Caco-2 (cell line): ENCODE results near the gene TMA7. TPM values are rescaled to one million over a fixed set of nuclear protein-coding genes. Genes with fewer than 3 reads are reported as not detected.

Experiments used
- BruUV-seq: library from RNA; stranded (reverse); fragments of 400-500 nt; replicated peaks from 2 replicates; lab custom pipeline; 2021; lab: Mats Ljungman, UMichigan
- CTCF ChIA-PET: fragments of 300-600 bp; sonication (Branson Sonifier 250); formaldehyde crosslinking; loops from one replicate; lab custom pipeline; 2022; ENCODE audit warnings: antibody characterized with exemption; lab: Charles Lee
- POLR2A ChIA-PET: fragments of 300-600 bp; sonication (Branson Sonifier 250); formaldehyde crosslinking; loops from one replicate; lab custom pipeline; 2022; ENCODE audit warnings: antibody characterized with exemption; lab: Charles Lee
- DNase-seq, 2 experiments: peaks; one replicate each; pipeline versions ENCODE4 v3.0.0 to v3.0.0-alpha.2; 2020 to 2022
- H3K27me3 ChIP-seq: replicated peaks from 2 replicates; pipeline ENCODE4 v1.6.0; 2011; ENCODE audit warnings: low read length; ENCODE audit not compliant: control insufficient read depth, insufficient read depth
- H3K36me3 ChIP-seq: 2 replicates; pipeline ENCODE4 v1.5.1; 2011; ENCODE audit warnings: low read length; ENCODE audit not compliant: control insufficient read depth, insufficient read depth
- H3K4me1 ChIP-seq: fragments of 250-450 bp; sonication (Bioruptor Pico); 2 replicates; pipeline ENCODE4 v1.5.1; 2020; ENCODE audit warnings: mild to moderate bottlenecking
- H3K4me3 ChIP-seq: 2 replicates; pipeline ENCODE4 v1.5.1; 2011; ENCODE audit warnings: low read depth, mild to moderate bottlenecking, control low read depth, low read length
- H3K9me3 ChIP-seq: fragments of 250-450 bp; sonication (Bioruptor Pico); 2 replicates; pipeline ENCODE4 v1.5.1; 2020; ENCODE audit warnings: mild to moderate bottlenecking, moderate library complexity
- H3K27ac Mint-ChIP-seq: one replicate; pipeline ENCODE4 v1.8.0; 2022; ENCODE audit warnings: mixed read lengths; ENCODE audit not compliant: unreplicated experiment
- H3K27me3 Mint-ChIP-seq: one replicate; pipeline ENCODE4 v1.8.0; 2022; ENCODE audit warnings: mixed read lengths; ENCODE audit not compliant: insufficient read depth, unreplicated experiment
- H3K36me3 Mint-ChIP-seq: one replicate; pipeline ENCODE4 v1.8.0; 2022; ENCODE audit warnings: mild to moderate bottlenecking, mixed read lengths; ENCODE audit not compliant: insufficient read depth, unreplicated experiment
- H3K4me1 Mint-ChIP-seq: one replicate; pipeline ENCODE4 v1.8.0; 2022; ENCODE audit warnings: low read depth, mixed read lengths; ENCODE audit not compliant: unreplicated experiment
- H3K4me3 Mint-ChIP-seq: one replicate; pipeline ENCODE4 v1.8.0; 2022; ENCODE audit warnings: mild to moderate bottlenecking, moderate library complexity, mixed read lengths; ENCODE audit not compliant: unreplicated experiment
- H3K9me3 Mint-ChIP-seq: one replicate; pipeline ENCODE4 v1.8.0; 2022; ENCODE audit warnings: mixed read lengths; ENCODE audit not compliant: unreplicated experiment
- intact Hi-C: fragments of 100-400 bp; cut with micrococcal nuclease; formaldehyde crosslinking; loops from one replicate; pipeline ENCODE4 v1.10.0; 2022; ENCODE audit not compliant: unreplicated experiment
- total RNA-seq: library from RNA; stranded (reverse); gene quantifications from 2 replicates; pipeline ENCODE4 v1.2.3, GENCODE V29; 2022
- TF ChIP-seq, protein P1 (sequence below), 2 experiments: fragments of 200-600 bp in 1 of 2; IDR thresholded peaks; 1 replicate in 1 of 2; 2 replicates in 1 of 2; pipeline versions ENCODE4 v1.5.1 to v1.8.0; 2011 to 2022; ENCODE audit warnings: antibody characterized with exemption in 1 of 2, control low read depth in 1 of 2, inconsistent platforms in 1 of 2, low read depth in 1 of 2, low read length in 1 of 2, mild to moderate bottlenecking in 1 of 2, moderate library complexity in 1 of 2; ENCODE audit not compliant: insufficient read depth in 1 of 2, severe bottlenecking in 1 of 2, unreplicated experiment in 1 of 2

Gene TMA7
- total RNA-seq, 1 experiment from 2014 or later: 205 TPM

- Mint-ChIP-seq H3K4me1 (peaks cover 11% of the 10 kb centered on the region), H3K4me3 (no peak overlapping the region), H3K36me3 (peaks cover 65% of the 10 kb centered on the region), H3K27ac (peak overlapping the region; percentile 35), H3K27me3 (no peaks in the 10 kb centered on the region), H3K9me3 (no peaks in the 10 kb centered on the region)
- Histone ChIP-seq H3K4me3 (no peak overlapping the region), H3K9me3 (no peaks in the 10 kb centered on the region), H3K36me3 (peaks cover 2% of the 10 kb centered on the region), H3K4me1 (no peaks in the 10 kb centered on the region), H3K27me3 (no peaks in the 10 kb centered on the region)
- peak in 1 of 2 experiments; percentile 23 for DNase-seq
- POLR2A ChIA-PET: no interaction called here
- CTCF ChIA-PET: interaction anchor here (0.8 to 12.8 kb wide), 2 partner anchors 17 to 33 kb away, joined by 3 to 405 read pairs; no protein-coding TSS in a partner anchor
- no TSS peak for BruUV-seq
- intact Hi-C loops: no loop called here
- TF ChIP-seq, protein P1, sequence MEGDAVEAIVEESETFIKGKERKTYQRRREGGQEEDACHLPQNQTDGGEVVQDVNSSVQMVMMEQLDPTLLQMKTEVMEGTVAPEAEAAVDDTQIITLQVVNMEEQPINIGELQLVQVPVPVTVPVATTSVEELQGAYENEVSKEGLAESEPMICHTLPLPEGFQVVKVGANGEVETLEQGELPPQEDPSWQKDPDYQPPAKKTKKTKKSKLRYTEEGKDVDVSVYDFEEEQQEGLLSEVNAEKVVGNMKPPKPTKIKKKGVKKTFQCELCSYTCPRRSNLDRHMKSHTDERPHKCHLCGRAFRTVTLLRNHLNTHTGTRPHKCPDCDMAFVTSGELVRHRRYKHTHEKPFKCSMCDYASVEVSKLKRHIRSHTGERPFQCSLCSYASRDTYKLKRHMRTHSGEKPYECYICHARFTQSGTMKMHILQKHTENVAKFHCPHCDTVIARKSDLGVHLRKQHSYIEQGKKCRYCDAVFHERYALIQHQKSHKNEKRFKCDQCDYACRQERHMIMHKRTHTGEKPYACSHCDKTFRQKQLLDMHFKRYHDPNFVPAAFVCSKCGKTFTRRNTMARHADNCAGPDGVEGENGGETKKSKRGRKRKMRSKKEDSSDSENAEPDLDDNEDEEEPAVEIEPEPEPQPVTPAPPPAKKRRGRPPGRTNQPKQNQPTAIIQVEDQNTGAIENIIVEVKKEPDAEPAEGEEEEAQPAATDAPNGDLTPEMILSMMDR (IDR thresholded peaks at IDR 0.05; ENCODE audit: insufficient read depth in 1 of 2, low read depth in 1 of 2, low read length in 1 of 2, severe bottlenecking in 1 of 2, unreplicated experiment in 1 of 2): no peak
Observed at GRCh38 chr3:48402281-48402732, 37.8 kb upstream of the TMA7 start.

- H3K27me3 ChIP-seq: no peaks in the 10 kb centered on the region
- Mint-ChIP-seq H3K4me3 (no peak overlapping the region), H3K4me1 (peaks cover 11% of the 10 kb centered on the region), H3K27me3 (no peaks in the 10 kb centered on the region), H3K9me3 (no peaks in the 10 kb centered on the region), H3K36me3 (peaks cover 69% of the 10 kb centered on the region), H3K27ac (no peak overlapping the region)
- BruUV-seq: no TSS peak
- H3K4me1 ChIP-seq: no peaks in the 10 kb centered on the region
- peaks cover 5% of the 10 kb centered on the region for H3K36me3 ChIP-seq
- no peak overlapping the region for H3K4me3 ChIP-seq
- TF ChIP-seq, protein P1 (IDR thresholded peaks at IDR 0.05; ENCODE audit: insufficient read depth in 1 of 2, low read depth in 1 of 2, low read length in 1 of 2, severe bottlenecking in 1 of 2, unreplicated experiment in 1 of 2): no peak
- H3K9me3 ChIP-seq: no peaks in the 10 kb centered on the region
- POLR2A ChIA-PET: no interaction called here
- intact Hi-C loops: no loop called here
- no peak for DNase-seq
- CTCF ChIA-PET: interaction anchor here (0.8 to 12.8 kb wide), 2 partner anchors 16 to 32 kb away, joined by 3 to 405 read pairs; no protein-coding TSS in a partner anchor
Observed at GRCh38 chr3:48402907-48403306, 37.1 kb upstream of the TMA7 start.

DNA sequence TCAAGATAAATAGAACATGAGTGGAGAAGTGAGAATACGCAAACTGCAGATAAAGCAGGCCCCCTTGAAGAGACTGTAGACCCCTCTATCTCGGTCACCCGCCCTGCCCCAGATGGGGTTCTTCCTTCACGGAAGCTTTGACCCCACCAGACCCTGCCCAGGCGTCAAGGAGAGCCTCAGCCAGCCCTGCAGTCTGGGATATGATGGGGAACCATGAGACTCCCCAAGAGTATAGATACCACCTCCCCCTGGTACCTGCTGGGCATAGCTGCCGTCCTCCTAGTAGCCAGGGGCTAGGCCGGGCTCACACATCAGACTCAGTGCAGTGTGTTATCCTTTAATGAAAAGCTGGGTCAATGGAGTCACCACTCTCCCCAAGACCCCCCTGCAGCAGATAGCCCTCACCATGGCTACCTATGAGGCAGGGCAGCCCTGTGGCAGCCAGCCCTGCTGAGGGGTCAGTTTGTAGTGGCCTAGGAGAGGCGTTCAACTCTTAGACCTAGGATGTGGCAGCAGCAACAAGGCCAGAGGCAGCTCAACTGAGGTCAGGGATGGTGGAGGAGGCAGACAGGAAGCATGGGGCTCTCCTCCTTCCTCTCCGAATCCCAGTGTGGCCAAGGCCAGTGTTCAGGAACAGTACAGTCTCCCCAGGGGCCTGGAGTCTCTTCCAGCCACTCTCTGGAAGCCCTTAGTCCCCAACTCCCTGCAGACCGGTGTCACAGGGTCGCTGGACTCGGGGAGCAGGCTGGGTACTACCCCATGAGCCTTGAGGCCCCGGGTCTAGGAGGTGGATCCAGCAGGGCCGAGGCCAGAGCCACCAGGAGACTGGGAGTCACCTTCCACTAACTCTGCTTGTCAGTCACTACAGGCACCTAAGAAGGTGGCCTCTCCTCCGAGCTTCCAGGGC lies 36.3 kb upstream of the TMA7 start:
- peak in 1 of 2 experiments; percentile 32 for DNase-seq
- Histone ChIP-seq H3K4me1 (no peaks in the 10 kb centered on the region), H3K36me3 (peaks cover 5% of the 10 kb centered on the region), H3K4me3 (no peak overlapping the region), H3K9me3 (no peaks in the 10 kb centered on the region), H3K27me3 (no peaks in the 10 kb centered on the region)
- Mint-ChIP-seq H3K4me3 (no peak overlapping the region), H3K27ac (no peak overlapping the region), H3K36me3 (peaks cover 74% of the 10 kb centered on the region), H3K4me1 (peaks cover 11% of the 10 kb centered on the region), H3K27me3 (no peaks in the 10 kb centered on the region), H3K9me3 (no peaks in the 10 kb centered on the region)
- no TSS peak for BruUV-seq
- ChIA-PET CTCF (interaction anchor here (12.8 kb wide), 1 partner anchor 31 kb away, joined by 405 read pairs; no protein-coding TSS in a partner anchor), POLR2A (no interaction called here)
- intact Hi-C loops: no loop called here
- TF ChIP-seq, protein P1 (IDR thresholded peaks at IDR 0.05; ENCODE audit: insufficient read depth in 1 of 2, low read depth in 1 of 2, low read length in 1 of 2, severe bottlenecking in 1 of 2, unreplicated experiment in 1 of 2): no peak
